PFSK-1 (cell line): ENCODE results near the gene EIF6.

Experiments
- FOXP2 ChIP-seq: optimal IDR thresholded peaks from 2 replicates; pipeline ENCODE3; 2011; ENCODE audit warnings: borderline replicate concordance, control low read depth, inconsistent platforms; ENCODE audit not compliant: insufficient read depth; ENCODE audit errors: extremely low read length, extremely low read depth
- POLR2AphosphoS5 ChIP-seq: IDR thresholded peaks from 2 replicates; pipeline ENCODE4 v1.6.1; 2012; ENCODE audit warnings: low read depth, mild to moderate bottlenecking, control low read depth, low read length, moderate library complexity
- REST ChIP-seq, 2 experiments: IDR thresholded peaks; 2 replicates each; pipeline versions ENCODE4 v1.6.1 to v1.8.0; 2011 to 2012; ENCODE audit warnings: low read depth in 2 of 2, low read length in 2 of 2, control low read depth in 1 of 2, inconsistent platforms in 1 of 2, mild to moderate bottlenecking in 1 of 2, moderate library complexity in 1 of 2; ENCODE audit not compliant: insufficient read depth in 1 of 2
- SIN3A ChIP-seq: IDR thresholded peaks from 2 replicates; pipeline ENCODE4 v1.6.1; 2012; ENCODE audit warnings: mild to moderate bottlenecking, low read length, moderate library complexity, borderline replicate concordance; ENCODE audit not compliant: insufficient read depth
- TAF1 ChIP-seq: IDR thresholded peaks from 2 replicates; pipeline ENCODE4 v1.6.1; 2012; ENCODE audit warnings: low read length, control low read depth, borderline replicate concordance; ENCODE audit not compliant: insufficient read depth

Gene EIF6

DNA sequence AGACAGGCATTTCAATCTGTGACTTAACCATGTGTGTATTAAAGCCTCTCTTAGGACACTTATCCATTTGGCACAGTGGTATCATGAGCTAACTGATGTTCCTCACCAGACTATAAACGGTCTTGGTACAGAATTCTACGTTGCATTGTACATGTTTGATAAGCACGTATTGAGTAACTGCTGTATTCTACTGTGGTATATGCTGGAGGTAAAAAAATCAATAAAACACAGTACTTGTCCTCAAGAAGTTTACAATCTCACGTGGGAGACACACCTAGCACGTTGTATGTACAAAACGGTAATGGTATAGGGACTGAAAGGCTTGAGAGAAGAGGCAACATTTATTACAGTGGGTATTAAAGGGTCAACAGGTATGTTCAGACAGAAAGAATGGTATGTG, 40.8 kb upstream of the EIF6 start:
- TF ChIP-seq POLR2AphosphoS5: no peak
- no peak for TF ChIP-seq REST (IDR thresholded peaks at IDR 0.05; ENCODE audit: insufficient read depth in 1 of 2, low read depth in 2 of 2, low read length in 2 of 2)
- no peak for TF ChIP-seq TAF1
- TF ChIP-seq FOXP2: no peak
- no peak for TF ChIP-seq SIN3A

GRCh38 chr20:35320396-35321126, 36.0 kb upstream of the EIF6 start:
- TF ChIP-seq SIN3A (no peak), REST (IDR thresholded peaks at IDR 0.05; ENCODE audit: insufficient read depth in 1 of 2, low read depth in 2 of 2, low read length in 2 of 2) (no peak), TAF1 (no peak), FOXP2 (no peak)

GRCh38 chr20:35319871-35320197, 35.3 kb upstream of the EIF6 start:
- TF ChIP-seq POLR2AphosphoS5 (no peak), REST (IDR thresholded peaks at IDR 0.05; ENCODE audit: insufficient read depth in 1 of 2, low read depth in 2 of 2, low read length in 2 of 2) (no peak), SIN3A (no peak), TAF1 (no peak), FOXP2 (no peak)

- TF ChIP-seq TAF1: no peak
- TF ChIP-seq SIN3A: no peak
- TF ChIP-seq REST (IDR thresholded peaks at IDR 0.05; ENCODE audit: insufficient read depth in 1 of 2, low read depth in 2 of 2, low read length in 2 of 2): no peak
- TF ChIP-seq POLR2AphosphoS5: no peak
- TF ChIP-seq FOXP2: no peak
These were observed 34.8 kb upstream of the EIF6 start for GRCh38 chr20:35319192-35319870.
